Activated CD4-positive, alpha-beta T cell treated with anti-CD3 and anti-CD28 coated beads, Interleukin-2, amount 50 U/mL, for 16 hours (primary cell): ENCODE data around the gene ACTC1.
"Not testable (repeated sequence)": the region's sequence is repeated elsewhere in the genome, so short reads cannot be mapped to it uniquely, and the experiment has no call there.

Experiments
- DNase-seq: peaks from one replicate; pipeline ENCODE4 v3.0.0-alpha.2; 2020

The ACTC1 gene

GRCh38 chr15:34795267-34796081 is at the start of gene ACTC1:
TSS of gene ACTC1 (minus strand) at chr15:34795549. CDS start at chr15:34794808, 741 bp downstream.
- no peak for DNase-seq

DNA sequence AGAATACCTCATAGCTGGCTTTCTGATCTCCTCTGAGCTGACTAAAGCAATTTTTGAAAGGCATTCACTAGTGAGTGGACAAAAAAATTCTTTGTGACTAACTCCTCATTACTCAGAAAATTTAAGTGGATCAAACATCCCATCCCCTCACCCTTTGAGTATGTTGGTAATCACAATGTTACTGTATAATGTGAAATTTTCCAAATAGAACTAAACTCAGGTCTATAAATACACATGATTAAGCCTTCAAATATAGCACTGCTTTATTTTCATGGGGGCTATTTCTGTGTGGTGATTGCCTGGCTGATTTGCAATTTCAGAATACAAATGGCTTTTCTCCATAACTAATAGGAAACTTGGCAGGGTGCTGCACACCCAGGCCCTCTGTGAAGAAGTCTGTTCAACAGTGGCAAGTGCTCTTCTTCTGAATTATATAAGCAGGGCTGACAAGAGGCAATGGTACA is 45.9 kb upstream of the ACTC1 start:
- DNase-seq: no peak

- DNase-seq: no peak
Measured at GRCh38 chr15:34838282-34838681, 42.9 kb upstream of the ACTC1 start.

DNA sequence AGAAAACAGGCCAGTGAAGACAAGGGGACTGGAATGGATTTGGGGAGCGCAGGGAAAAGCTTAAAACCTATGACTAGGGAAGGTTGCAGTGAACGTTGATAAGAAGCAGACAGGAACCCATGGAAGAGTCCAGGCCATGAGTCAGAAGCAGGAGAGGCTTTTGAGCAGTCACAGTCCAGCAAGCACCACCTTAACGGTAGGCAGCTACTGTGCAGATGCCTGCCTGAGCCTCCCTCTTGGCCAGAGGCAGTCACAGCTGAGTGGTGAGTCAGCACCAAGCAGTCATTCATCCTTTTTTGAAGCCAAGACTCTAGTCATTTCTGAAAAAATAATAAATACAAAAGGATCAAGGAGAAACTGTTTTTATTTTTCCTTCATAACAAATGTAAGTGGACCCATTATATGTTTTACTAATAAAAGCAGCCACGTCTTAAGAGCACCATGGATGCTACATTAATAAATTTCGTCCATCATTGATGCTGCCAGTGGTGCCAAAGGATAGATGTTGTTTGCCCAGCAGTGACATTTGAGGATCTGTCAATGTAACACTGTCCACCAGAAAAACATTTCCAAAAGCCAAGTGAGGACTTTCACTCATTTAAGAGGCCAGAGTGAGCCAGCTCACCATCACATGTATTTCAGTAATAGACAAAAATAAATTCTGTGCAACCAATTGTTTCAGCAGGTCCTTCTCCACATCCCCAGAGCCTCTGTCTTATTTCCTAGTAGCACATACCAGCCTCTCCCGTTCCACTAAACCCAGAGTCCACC is 42.1 kb upstream of the ACTC1 start:
- no peak for DNase-seq

- no peak for DNase-seq
Measured at GRCh38 chr15:34828145-34828911, 33.0 kb upstream of the ACTC1 start.

GRCh38 chr15:34821831-34822230 is 26.5 kb upstream of the ACTC1 start:
- DNase-seq: no peak

DNA sequence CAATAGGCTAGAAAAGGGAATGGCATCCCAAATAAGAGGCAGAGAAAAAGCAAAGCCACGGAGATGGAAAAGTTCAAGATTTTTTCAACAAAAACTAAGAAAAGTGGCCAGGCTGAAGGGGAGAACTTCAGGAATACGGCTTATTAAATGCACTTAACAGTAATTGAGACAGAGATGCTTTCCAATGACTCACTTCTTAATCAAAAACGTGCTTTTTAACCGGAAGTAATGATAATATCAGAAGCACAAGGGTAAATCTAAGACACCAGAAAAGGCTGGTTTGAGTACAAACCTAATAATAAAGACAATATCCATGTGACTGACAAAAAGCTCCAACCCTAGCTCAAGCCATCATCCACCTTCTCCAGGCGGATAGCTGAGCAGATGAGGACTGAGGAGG is 24.8 kb upstream of the ACTC1 start:
- no peak for DNase-seq

DNA sequence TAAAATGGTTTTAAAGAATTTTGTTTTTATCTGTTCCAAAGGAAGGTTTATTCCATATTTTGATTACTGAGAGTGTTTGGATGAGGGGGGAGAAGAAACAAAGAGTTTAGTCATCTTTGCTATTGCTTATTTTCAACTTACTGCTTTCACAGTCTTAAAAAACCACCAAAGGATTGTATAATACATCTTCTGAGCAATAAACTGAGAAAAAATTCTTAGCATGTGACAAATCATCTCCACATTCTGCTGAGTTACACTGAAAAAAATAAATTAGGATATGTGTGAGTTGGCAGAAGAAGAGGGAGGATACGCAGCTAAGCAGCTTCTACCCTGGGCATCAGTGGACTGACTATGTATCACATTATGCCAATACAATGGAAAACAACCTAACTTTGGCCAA is 23.2 kb upstream of the ACTC1 start:
- no peak for DNase-seq

GRCh38 chr15:34815836-34816235 is 20.5 kb upstream of the ACTC1 start:
- no peak for DNase-seq

DNA sequence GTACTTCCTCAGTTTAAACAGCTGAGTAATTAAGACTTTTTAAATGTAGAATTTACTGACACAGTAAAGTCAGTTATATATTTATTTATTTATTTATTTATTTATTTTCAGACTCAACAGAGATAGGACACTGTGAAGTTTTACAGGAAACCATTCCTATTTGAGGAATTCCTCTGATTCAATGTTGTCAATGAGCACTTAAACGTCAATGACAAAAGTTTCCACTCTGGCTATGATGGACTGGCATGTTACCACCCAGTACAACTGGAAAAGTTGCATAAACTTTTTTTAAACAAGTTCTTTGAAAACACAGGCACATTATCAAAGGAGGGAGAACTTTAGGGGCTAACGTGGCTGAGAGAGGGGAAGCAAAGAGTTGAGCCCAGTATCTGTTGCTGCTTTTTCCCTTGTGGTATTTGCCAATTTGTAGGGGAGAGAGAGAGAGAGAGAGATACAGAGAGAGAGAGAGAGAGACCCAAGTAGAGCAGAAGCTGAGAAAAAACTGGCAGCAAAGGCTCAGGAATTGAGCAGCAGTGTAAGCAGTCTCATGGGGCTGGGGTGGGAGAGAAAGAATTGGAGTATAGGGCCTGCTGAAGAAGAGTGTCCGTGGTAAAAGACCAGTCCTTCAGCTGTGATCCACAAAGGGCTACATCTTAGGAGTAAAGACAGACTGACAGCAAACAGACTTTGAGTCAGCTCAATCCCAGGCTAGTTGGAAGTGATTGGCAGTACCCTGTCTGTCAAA is 18.3 kb upstream of the ACTC1 start:
- no peak for DNase-seq

GRCh38 chr15:34812868-34813365 is 17.6 kb upstream of the ACTC1 start:
- not testable (repeated sequence) for DNase-seq

DNA sequence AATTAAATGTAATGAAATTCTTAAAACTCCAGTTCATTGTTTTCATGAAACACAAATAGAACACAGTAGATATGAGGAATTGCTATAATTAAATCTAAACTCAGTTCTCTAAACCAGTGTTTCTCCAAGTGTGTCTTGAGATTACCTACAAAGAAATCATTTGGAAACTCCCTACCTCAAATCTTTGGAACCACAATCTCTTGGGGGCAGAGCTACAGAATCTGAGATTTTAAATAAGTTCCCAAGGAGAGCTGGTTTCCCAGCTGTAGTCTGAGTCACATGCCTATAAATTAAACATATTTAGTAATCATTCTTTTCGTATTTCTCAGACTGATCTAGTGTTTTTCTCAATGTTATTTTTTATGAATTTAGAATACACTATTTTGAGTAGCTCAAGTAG is 17.0 kb upstream of the ACTC1 start:
- no peak for DNase-seq

DNA sequence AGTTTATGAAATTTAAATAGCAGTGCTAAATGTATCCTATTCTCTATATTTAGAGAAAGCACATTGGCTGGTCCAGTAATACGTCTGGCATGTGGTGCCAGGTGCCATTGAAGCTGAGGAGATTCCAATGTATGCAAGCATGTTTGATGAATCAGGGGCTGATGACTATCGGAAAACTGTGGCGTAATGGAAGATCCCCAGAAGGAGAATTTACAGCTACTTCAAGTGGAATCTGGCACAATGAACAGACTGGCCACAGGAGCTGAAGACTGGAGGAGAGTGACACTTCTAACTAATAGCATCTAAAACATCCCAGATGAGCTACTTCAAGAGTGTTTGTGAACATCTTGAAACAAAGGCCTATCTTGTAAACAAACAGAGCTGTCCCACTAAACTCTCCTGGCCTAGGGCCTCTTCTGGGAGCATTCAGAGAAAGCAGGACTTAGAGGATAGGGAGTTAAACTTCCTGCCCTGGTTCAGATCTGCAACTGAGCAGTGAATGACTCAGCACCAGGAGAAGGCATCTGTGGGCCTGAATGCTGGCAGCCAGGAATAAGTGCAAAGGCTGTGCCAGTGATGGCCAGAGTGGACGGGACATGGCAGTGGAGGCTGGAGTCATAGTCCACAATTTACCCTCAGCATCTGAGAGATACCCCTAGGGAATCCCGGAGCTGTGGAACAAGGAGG is 15.2 kb upstream of the ACTC1 start:
- no peak for DNase-seq

GRCh38 chr15:34809186-34809585 is 13.8 kb upstream of the ACTC1 start:
- DNase-seq: no peak

DNA sequence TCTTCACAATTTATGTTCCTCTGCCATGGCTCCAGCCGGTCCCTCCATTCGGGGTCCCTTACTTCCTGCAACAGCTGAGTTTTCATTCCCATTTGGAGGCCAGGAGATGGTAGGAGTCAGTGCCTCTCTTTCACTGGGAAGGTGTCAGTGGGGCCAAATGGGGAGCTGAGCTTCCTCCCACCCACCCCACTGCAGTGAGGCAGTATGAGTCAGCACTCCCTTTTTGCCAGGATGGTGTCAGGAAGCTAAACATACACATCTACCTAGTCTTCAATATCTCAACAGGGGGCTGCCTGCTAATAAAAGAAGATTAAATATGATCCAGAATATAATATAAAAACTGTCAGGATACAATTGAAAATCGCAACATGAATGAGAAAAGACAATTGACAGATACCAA is 12.7 kb upstream of the ACTC1 start:
- no peak for DNase-seq

GRCh38 chr15:34807241-34807640 is 11.9 kb upstream of the ACTC1 start:
- DNase-seq: not testable (repeated sequence)

DNA sequence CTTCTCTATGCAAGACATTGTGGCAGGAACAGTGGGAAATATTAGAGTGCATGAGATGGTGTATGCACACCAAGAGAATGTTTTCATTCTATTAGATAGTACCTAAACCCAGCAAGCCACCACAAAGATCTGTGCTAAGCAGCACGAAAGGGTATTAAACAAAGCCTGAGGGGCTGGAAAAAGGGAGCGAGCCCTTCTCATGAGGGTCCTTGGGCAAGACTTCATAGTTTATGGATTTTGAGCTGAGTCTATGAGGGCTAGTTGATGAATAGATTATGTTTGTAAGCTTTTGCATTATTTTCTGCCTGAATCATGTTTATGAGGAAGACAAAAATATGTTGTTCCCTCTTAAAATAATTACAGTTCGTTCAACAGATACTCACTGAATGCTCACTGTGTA is 9.4 kb upstream of the ACTC1 start:
- DNase-seq: no peak

GRCh38 chr15:34804113-34804512 is 8.8 kb upstream of the ACTC1 start:
- DNase-seq: peak; percentile 4

- DNase-seq: no peak
Measured at GRCh38 chr15:34802803-34803750, 7.7 kb upstream of the ACTC1 start.

DNA sequence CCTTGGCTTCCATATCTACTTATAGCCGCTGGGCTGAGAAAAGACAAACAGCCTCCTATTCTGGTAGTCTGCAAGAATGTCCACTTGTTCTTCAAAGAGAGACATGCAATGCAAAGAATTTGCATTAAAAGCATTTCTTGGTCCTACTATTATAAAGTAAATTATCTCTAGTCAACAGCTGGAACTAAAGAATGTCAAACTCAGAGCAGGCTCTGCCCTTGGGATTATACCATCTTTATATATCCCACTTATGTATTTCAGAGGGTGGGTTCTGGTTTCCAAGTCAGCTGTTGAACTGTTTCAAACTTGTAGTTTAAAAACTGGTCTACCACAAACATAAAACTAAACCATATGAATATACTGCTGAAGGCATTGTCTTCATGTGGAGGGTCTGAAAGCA is 7.0 kb upstream of the ACTC1 start:
- DNase-seq: no peak
